ENCODE measurements around the gene DACH1.

DACH1 gene

DNA sequence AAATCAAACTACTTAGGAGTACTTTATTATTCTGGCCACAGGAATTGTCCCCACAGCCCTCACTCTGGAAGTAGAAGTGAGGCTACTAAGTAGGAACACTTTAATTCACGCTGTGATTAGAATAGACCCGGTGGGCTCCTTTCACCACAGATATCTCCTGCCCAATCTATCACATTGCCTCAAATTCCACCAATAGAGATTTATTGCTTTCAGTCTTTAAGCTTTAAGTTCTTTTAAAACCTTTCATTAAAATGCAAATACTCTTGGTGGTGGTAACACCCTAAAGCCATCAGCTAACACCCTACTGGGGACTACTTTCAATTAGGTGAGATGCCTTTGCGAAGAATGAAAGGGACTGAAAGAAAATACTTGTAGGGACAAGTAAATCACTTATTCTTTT, 181.9 kb downstream of the DACH1 start:
- DNase-seq = no peak

DNA sequence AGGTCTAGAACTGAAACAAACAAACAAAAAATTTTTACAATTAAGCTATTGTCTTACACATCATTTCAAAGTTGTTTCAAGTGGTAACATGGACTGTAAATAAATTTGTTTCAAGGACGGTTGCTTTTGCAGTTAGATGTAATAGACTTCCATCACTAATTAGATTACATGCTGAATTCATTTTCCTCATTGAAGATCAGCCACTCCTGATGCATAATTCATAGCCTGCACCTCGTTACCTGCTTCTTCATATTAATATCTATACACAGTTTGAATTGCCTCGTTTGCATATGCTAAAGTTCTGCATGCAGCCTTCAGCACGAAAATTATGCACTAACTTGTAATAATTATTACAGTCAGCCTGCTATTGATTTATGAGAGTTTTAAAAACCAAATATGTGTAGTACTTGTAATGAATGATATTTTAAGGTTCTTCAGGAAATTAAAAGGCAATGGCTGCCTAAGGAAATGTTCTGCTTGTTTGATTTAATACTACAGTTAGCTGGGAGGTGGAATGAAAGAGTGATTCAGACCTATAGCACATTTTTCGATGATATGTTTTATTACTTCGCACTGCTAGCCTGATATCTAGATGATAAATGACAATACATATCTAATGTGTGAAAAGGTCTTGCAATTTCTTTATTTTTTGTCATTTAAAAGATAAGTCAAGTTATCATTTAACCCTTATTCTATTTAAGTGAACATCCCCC, 184.9 kb downstream of the DACH1 start:
- no peak for DNase-seq

GRCh38 chr13:71677124-71677523, 189.9 kb downstream of the DACH1 start:
- no peak for DNase-seq

DNA sequence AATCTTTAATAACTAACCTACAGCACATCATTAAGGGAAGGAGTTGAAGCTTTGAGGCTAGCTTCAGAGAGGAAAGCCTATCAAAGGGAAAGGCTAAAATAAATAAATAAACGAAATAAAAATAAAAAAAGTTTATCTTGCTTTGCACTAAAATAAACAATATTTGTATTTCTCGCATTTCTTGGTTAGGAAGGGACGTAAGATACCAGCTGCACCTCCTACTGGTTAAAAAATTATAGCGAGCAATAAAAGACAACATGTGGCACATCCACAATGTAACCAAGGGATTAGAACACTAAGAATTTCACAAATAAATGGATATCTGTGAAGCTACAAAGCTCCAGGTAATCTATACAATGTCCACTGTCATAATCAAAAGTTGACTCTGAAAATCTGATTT, 194.5 kb downstream of the DACH1 start:
- no peak for DNase-seq

GRCh38 chr13:71663431-71663830, 203.6 kb downstream of the DACH1 start:
- no peak for DNase-seq

DNA sequence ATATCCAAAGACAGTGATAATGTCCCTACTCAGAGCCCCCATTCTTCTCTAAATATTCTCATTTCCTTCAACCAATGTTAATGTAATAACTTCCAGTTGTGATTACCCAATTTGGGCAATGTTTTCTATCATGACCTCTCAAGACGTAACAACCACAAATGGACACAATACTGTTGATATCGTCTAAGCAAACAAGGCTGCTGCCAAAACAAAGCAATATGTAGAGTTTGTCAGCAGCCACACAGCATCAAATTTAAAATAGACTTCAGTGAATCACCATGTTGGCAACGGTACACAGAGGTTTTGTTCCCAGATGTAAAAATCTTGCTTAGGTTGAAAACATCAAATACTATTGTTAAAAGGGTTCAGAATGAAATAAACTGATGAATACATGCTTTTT, 205.1 kb downstream of the DACH1 start:
- no peak for DNase-seq

- no peak for DNase-seq
Measured at GRCh38 chr13:71659404-71659803, 207.6 kb downstream of the DACH1 start.

GRCh38 chr13:71645467-71645866, 221.5 kb downstream of the DACH1 start:
- DNase-seq = no peak

DNA sequence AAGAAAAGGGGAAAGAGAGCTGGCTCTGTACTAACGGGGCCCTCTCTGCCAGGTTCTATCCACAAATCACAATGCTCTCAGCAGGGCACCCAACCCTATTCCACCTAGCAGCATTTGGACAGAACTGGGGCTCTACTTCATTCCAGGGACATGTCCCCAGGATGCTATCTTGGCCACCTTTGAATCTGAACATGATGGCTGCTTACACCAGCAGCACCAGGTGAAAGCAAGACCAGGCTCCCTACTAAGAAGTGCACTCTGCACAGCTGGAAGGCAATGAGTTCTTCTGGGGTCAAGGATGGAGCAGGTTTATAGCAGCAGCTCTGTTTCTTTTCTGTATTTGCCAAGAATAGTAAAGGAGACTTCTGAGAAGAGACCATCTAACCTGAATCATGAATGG, 222.4 kb downstream of the DACH1 start:
- DNase-seq = no peak

DNA sequence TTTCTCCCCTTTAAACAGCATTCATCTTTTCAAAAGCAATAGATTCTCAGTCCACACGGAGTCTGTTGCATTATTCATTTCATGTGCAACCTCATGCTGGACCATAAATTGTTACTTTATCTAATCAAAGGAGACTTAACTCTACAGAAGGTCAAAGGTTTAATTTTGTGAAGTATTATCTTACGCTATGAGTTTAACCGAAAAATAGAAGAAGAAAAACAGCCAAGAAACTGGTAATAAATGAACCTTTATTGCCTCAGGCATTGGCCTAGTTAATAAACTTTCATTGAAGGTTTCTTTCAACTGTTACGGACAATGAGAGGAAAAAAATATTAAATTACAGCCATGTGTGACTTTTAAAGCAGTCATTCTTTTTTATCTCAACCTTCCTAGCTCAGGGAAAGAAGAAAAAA, 223.6 kb downstream of the DACH1 start:
- no peak for DNase-seq

DNA sequence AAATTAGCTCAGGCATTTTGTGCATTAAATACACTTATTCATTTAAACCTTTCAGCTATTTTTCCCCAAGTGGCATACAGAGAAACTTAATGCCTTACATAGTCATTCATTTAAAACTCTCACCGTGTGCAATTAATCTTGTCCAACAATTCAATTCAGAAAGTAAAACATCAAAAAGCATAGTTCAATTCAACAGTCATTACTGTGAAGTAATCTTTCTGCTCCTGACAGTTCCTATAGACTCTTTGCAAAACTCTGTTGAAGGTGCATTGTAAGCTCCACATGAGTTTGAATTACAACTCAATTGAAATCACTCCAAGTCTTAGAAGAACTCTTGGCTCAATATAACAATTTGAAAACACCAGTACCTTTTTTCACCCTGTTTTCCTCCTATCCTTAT, 228.3 kb downstream of the DACH1 start:
- no peak for DNase-seq

DNA sequence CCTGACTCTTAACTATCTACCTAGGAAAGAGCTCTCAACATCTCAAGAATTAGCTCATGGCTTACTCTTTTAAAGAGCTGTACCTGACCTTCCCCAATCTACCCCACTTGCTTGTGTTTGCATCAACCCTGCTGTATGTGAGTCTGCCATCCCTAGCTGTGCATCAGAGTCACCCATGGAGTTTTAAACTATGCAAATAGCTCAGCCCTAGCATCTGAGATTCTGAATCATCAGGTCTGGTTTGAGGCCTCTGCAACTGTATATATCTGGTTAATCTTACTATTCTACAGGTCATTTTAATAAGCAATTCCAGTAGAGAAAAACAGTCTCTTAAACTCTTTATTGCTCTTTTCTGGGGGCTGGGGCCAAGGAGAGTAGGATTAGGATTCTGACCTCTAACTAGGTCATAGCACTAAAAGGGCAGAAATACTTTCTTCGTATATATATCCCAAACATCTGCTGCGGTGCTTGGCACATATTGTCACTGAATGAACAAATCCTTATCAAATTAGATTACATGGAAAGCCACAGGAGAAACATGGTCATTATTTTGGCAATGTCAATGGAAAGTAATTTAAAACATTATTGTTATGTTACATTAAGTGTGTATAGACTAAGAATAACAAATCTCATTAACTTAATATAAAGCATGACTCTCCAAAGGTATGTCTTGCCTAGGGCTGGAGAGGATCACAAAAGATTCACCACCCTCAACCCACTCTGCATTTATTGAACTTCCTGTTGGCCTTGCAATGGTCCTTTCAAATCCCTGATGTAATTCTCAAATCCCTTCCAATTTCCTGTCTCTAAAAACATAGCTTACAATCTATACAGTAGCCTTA, 232.2 kb downstream of the DACH1 start:
- DNase-seq = no peak

- DNase-seq = no peak
Measured at GRCh38 chr13:71634182-71634581, 232.8 kb downstream of the DACH1 start.

- DNase-seq = no peak
Measured at GRCh38 chr13:71632721-71633120, 234.3 kb downstream of the DACH1 start.

GRCh38 chr13:71632206-71632605, 234.8 kb downstream of the DACH1 start:
- no peak for DNase-seq

DNA sequence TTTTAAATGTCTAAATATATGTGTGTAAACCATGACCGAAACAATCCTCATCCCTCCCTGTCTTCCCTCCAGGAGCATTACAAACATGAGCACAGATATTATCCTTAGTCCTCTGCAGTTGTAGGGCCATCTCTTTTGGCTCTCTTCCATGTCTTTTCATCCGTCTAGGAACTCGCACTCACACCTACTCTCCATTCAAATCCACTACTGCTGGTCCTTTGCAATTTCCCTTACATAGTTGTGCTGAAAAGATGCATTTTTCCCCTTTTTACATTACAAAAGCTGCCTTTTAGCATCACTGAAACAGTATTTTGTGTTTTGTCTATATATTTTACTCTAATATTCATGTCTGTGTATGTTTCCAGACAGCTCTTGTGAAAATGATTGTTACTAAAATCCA, 237.8 kb downstream of the DACH1 start:
- DNase-seq = no peak

DNA sequence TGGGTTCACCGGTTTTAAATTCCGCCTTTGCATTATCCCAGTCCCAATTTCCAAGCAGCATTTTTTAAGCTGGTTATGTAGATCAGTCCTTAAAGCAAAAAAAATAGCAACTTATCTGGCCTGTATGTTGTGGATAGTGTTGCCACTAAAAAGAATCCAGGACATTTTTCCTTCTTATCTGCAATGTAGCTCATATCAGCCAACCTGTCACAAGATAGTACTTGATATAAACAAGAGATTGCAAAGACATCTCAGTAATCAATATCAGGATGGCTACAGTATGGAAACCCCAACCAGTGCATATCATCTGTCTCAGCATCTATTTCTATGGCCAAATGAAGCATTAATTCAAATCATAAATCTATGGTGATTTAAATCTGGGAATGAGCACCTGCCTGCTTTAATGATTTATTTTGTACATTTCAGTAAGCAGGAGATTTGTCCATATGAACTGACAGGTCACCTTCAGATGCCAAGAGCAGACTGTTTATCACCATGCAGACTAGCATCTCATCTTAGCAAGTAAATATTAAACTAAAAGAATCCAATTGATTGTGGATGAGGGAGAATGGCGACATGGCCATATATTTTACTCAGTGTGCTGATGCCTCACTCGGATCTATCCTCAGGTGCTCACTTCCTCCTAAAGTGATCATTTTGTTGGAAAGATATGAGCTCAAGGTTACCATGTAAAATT, 240.4 kb downstream of the DACH1 start:
- no peak for DNase-seq

GRCh38 chr13:71625694-71626093, 241.3 kb downstream of the DACH1 start:
- no peak for DNase-seq

- DNase-seq = no peak
Measured at GRCh38 chr13:71624653-71625600, 242.1 kb downstream of the DACH1 start.

- DNase-seq = peak; percentile 48
Measured at GRCh38 chr13:71621174-71622124, 245.6 kb downstream of the DACH1 start.

DNA sequence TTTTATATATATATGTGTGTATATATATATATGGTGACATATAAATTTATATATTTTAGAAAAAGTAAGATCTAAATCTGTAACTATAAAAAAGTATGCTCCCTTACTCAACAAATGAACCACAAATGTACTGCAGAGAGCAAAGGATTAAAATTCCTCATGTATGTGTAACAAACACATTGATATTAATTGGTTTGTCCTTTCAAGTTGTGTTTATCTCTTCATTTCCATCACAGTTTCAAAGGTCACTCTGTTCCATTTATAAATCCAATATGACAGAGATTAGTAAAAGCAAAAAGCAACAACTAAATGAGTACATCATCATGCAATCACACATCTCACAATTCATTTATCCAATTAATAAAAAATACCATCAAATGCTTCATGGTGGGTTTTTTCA, 247.9 kb downstream of the DACH1 start:
- DNase-seq = no peak
